GM12878 (cell line): ENCODE measurements around the gene UHMK1.

ENCODE experiments used
- EP300 ChIP-seq, 2 experiments: fragments of 150-350 bp in 1 of 2; IDR thresholded peaks; 2 replicates each; pipeline ENCODE4 v1.6.1; 2011 to 2012; ENCODE audit warnings: low read depth in 2 of 2, low read length in 2 of 2, borderline replicate concordance in 1 of 2, improper control_type of control experiment in 1 of 2, inconsistent platforms in 1 of 2; ENCODE audit not compliant: control insufficient read depth in 1 of 2
- FOXM1 ChIP-seq: IDR thresholded peaks from 2 replicates; pipeline ENCODE4 v1.6.1; 2012; ENCODE audit warnings: low read depth, mild to moderate bottlenecking, inconsistent platforms, low read length, moderate library complexity
- HCFC1 ChIP-seq: fragments of 150-350 bp; IDR thresholded peaks from 2 replicates; pipeline ENCODE4 v1.6.1; 2014; ENCODE audit warnings: low read length
- JUND ChIP-seq: IDR thresholded peaks from 2 replicates; pipeline ENCODE4 v1.6.1; 2012; ENCODE audit warnings: low read depth, mild to moderate bottlenecking, low read length, improper control_type of control experiment, moderate library complexity
- PBX3 ChIP-seq: IDR thresholded peaks from 2 replicates; pipeline ENCODE4 v1.6.1; 2011; ENCODE audit warnings: mild to moderate bottlenecking, low read depth, low read length, moderate library complexity; ENCODE audit not compliant: insufficient replicate concordance
- PML ChIP-seq: IDR thresholded peaks from 2 replicates; pipeline ENCODE4 v1.6.1; 2012; ENCODE audit warnings: low read length, inconsistent platforms
- POLR2AphosphoS5 ChIP-seq: IDR thresholded peaks from 2 replicates; pipeline ENCODE4 v1.6.1; 2011; ENCODE audit warnings: mild to moderate bottlenecking, low read length, inconsistent platforms
- RCOR1 ChIP-seq: conservative IDR thresholded peaks from 2 replicates; pipeline ENCODE4 v1.6.1; 2012; ENCODE audit warnings: low read depth, low read length, improper control_type of control experiment
- YY1 ChIP-seq: IDR thresholded peaks from 2 replicates; pipeline ENCODE4 v1.6.1; 2011; ENCODE audit warnings: low read depth, mild to moderate bottlenecking, low read length

- TF ChIP-seq JUND (no peak), EP300 (IDR thresholded peaks at IDR 0.05; ENCODE audit: borderline replicate concordance in 1 of 2, control insufficient read depth in 1 of 2, low read depth in 2 of 2, low read length in 2 of 2) (no peak), PML (no peak), RCOR1 (no peak), POLR2AphosphoS5 (no peak), PBX3 (no peak), YY1 (no peak), FOXM1 (no peak), HCFC1 (no peak)
Observed at GRCh38 chr1:162498496-162498810, 835 bp downstream of the UHMK1 start.
